Activated T-helper 17 cell treated with anti-CD3 and anti-CD28 coated beads, Interleukin-2, amount 50 U/mL, for 72 hours (primary cell): ENCODE data around the gene TTLL1. TPM values are rescaled to one million over a fixed set of nuclear protein-coding genes. Genes with fewer than 3 reads are reported as not detected.
A peak's percentile ranks its signal among the peaks of the same experiment; 100 is the strongest.

Experiments used
- ATAC-seq: fragments of 150-1000 bp; cut with Tn5 transposase; replicated peaks from 2 replicates; pipeline ENCODE4 v1.10.0; 2021; ENCODE audit warnings: mild to moderate bottlenecking, moderate library complexity
- H3K27ac Mint-ChIP-seq: one replicate; pipeline ENCODE4 v1.8.0; 2022; ENCODE audit warnings: mixed read lengths
- H3K27me3 Mint-ChIP-seq: one replicate; pipeline ENCODE4 v1.8.0; 2022; ENCODE audit warnings: mixed read lengths
- H3K36me3 Mint-ChIP-seq: one replicate; pipeline ENCODE4 v1.8.0; 2022; ENCODE audit warnings: low read depth, mild to moderate bottlenecking, mixed read lengths
- H3K4me1 Mint-ChIP-seq: one replicate; pipeline ENCODE4 v1.8.0; 2022; ENCODE audit warnings: mixed read lengths
- H3K4me3 Mint-ChIP-seq: one replicate; pipeline ENCODE4 v1.8.0; 2022; ENCODE audit warnings: mild to moderate bottlenecking, mixed read lengths
- H3K9me3 Mint-ChIP-seq: one replicate; pipeline ENCODE4 v1.8.0; 2022; ENCODE audit warnings: mixed read lengths
- total RNA-seq, 2 donors: library from RNA; stranded (reverse); gene quantifications; one replicate each; pipeline ENCODE4 v1.2.3, GENCODE V29; 2022

Gene TTLL1
- total RNA-seq, 2 donors from 2014 or later = 2.9 to 4.1 TPM

- H3K27me3 Mint-ChIP-seq = no peaks in the 10 kb centered on the region
- no peak for ATAC-seq
- peaks cover 4% of the 10 kb centered on the region for H3K4me1 Mint-ChIP-seq
Observed at GRCh38 chr22:43098356-43098755, 9.2 kb upstream of the TTLL1 start.

GRCh38 chr22:43096420-43096819 is 7.2 kb upstream of the TTLL1 start:
- Mint-ChIP-seq H3K9me3 (peaks cover 4% of the 10 kb centered on the region), H3K27me3 (no peaks in the 10 kb centered on the region), H3K4me1 (peaks cover 4% of the 10 kb centered on the region), H3K27ac (no peak overlapping the region), H3K4me3 (no peak overlapping the region), H3K36me3 (no peaks in the 10 kb centered on the region)
- no peak for ATAC-seq

More at GRCh38 chr22:43098356-43098755, 9.2 kb upstream of the TTLL1 start:
- no peak overlapping the region for H3K4me3 Mint-ChIP-seq
- no peak overlapping the region for H3K27ac Mint-ChIP-seq
- no peaks in the 10 kb centered on the region for H3K36me3 Mint-ChIP-seq
- peaks cover 4% of the 10 kb centered on the region for H3K9me3 Mint-ChIP-seq

GRCh38 chr22:43094551-43094950 is 5.4 kb upstream of the TTLL1 start:
- H3K9me3 Mint-ChIP-seq = peaks cover 4% of the 10 kb centered on the region
- no peaks in the 10 kb centered on the region for H3K4me1 Mint-ChIP-seq
- no peaks in the 10 kb centered on the region for H3K36me3 Mint-ChIP-seq
- no peak for ATAC-seq
- H3K4me3 Mint-ChIP-seq = no peak overlapping the region
- H3K27ac Mint-ChIP-seq = no peak overlapping the region
- no peaks in the 10 kb centered on the region for H3K27me3 Mint-ChIP-seq

GRCh38 chr22:43094085-43094484 is 4.9 kb upstream of the TTLL1 start:
- Mint-ChIP-seq H3K4me1 (no peaks in the 10 kb centered on the region), H3K27me3 (no peaks in the 10 kb centered on the region), H3K9me3 (peaks cover 4% of the 10 kb centered on the region), H3K4me3 (no peak overlapping the region), H3K27ac (no peak overlapping the region), H3K36me3 (no peaks in the 10 kb centered on the region)
- ATAC-seq = no peak

GRCh38 chr22:43092085-43092484 is 2.9 kb upstream of the TTLL1 start:
- ATAC-seq = no peak
- Mint-ChIP-seq H3K36me3 (no peaks in the 10 kb centered on the region), H3K27me3 (no peaks in the 10 kb centered on the region), H3K4me1 (peaks cover 6% of the 10 kb centered on the region), H3K9me3 (peaks cover 4% of the 10 kb centered on the region), H3K27ac (no peak overlapping the region), H3K4me3 (no peak overlapping the region)

GRCh38 chr22:43090130-43090789 is 1.1 kb upstream of the TTLL1 start:
- peak; percentile 18 for ATAC-seq
- Mint-ChIP-seq H3K27ac (no peak overlapping the region), H3K4me3 (peak overlapping the region; percentile 97), H3K27me3 (no peaks in the 10 kb centered on the region), H3K9me3 (no peaks in the 10 kb centered on the region), H3K36me3 (no peaks in the 10 kb centered on the region), H3K4me1 (peaks cover 14% of the 10 kb centered on the region)

GRCh38 chr22:43088627-43088983 is 586 bp downstream of the TTLL1 start:
- ATAC-seq = peak; percentile 9

GRCh38 chr22:43085658-43086606 is 3.3 kb downstream of the TTLL1 start:
- ATAC-seq = no peak
- H3K9me3 Mint-ChIP-seq = no peaks in the 10 kb centered on the region
- H3K4me3 Mint-ChIP-seq = peak overlapping the region; percentile 44
- no peaks in the 10 kb centered on the region for H3K36me3 Mint-ChIP-seq
- no peaks in the 10 kb centered on the region for H3K27me3 Mint-ChIP-seq
- peak overlapping the region; percentile 70 for H3K27ac Mint-ChIP-seq
- peaks cover 14% of the 10 kb centered on the region for H3K4me1 Mint-ChIP-seq

More at GRCh38 chr22:43088627-43088983, 586 bp downstream of the TTLL1 start:
- Mint-ChIP-seq H3K27me3 (no peaks in the 10 kb centered on the region), H3K4me1 (peaks cover 14% of the 10 kb centered on the region), H3K36me3 (no peaks in the 10 kb centered on the region), H3K4me3 (peak overlapping the region; percentile 97), H3K27ac (peak overlapping the region; percentile 87), H3K9me3 (no peaks in the 10 kb centered on the region)

GRCh38 chr22:43081968-43082367 is 7.2 kb downstream of the TTLL1 start:
- H3K27ac Mint-ChIP-seq = no peak overlapping the region
- ATAC-seq = no peak
- H3K4me1 Mint-ChIP-seq = peaks cover 7% of the 10 kb centered on the region
- H3K27me3 Mint-ChIP-seq = no peaks in the 10 kb centered on the region
- no peak overlapping the region for H3K4me3 Mint-ChIP-seq
- H3K9me3 Mint-ChIP-seq = no peaks in the 10 kb centered on the region
- no peaks in the 10 kb centered on the region for H3K36me3 Mint-ChIP-seq

GRCh38 chr22:43080616-43081015 is 8.6 kb downstream of the TTLL1 start:
- Mint-ChIP-seq H3K27ac (no peak overlapping the region), H3K4me3 (no peak overlapping the region), H3K36me3 (no peaks in the 10 kb centered on the region), H3K27me3 (no peaks in the 10 kb centered on the region), H3K4me1 (no peaks in the 10 kb centered on the region), H3K9me3 (no peaks in the 10 kb centered on the region)
- no peak for ATAC-seq

- no peak overlapping the region for H3K4me3 Mint-ChIP-seq
- H3K27me3 Mint-ChIP-seq = no peaks in the 10 kb centered on the region
- no peaks in the 10 kb centered on the region for H3K4me1 Mint-ChIP-seq
- ATAC-seq = no peak
- H3K36me3 Mint-ChIP-seq = no peaks in the 10 kb centered on the region
- H3K27ac Mint-ChIP-seq = no peak overlapping the region
- H3K9me3 Mint-ChIP-seq = no peaks in the 10 kb centered on the region
Observed at GRCh38 chr22:43079742-43080141, 9.4 kb downstream of the TTLL1 start.

GRCh38 chr22:43078522-43078921 is 10.7 kb downstream of the TTLL1 start:
- no peak for ATAC-seq
- peak overlapping the region; percentile 37 for H3K27ac Mint-ChIP-seq
- H3K9me3 Mint-ChIP-seq = no peaks in the 10 kb centered on the region
- H3K4me3 Mint-ChIP-seq = no peak overlapping the region
- no peaks in the 10 kb centered on the region for H3K27me3 Mint-ChIP-seq
- no peaks in the 10 kb centered on the region for H3K4me1 Mint-ChIP-seq
- H3K36me3 Mint-ChIP-seq = no peaks in the 10 kb centered on the region

- ATAC-seq = no peak
- Mint-ChIP-seq H3K36me3 (no peaks in the 10 kb centered on the region), H3K27ac (no peak overlapping the region), H3K4me3 (no peak overlapping the region), H3K27me3 (no peaks in the 10 kb centered on the region), H3K9me3 (no peaks in the 10 kb centered on the region), H3K4me1 (no peaks in the 10 kb centered on the region)
Observed at GRCh38 chr22:43077121-43077877, 11.9 kb downstream of the TTLL1 start.

GRCh38 chr22:43066844-43067385 is 22.3 kb downstream of the TTLL1 start:
- Mint-ChIP-seq H3K27me3 (no peaks in the 10 kb centered on the region), H3K4me3 (no peak overlapping the region)
- ATAC-seq = no peak

More at GRCh38 chr22:43066844-43067385, 22.3 kb downstream of the TTLL1 start:
- H3K36me3 Mint-ChIP-seq = peaks cover 29% of the 10 kb centered on the region
- no peaks in the 10 kb centered on the region for H3K9me3 Mint-ChIP-seq
- H3K4me1 Mint-ChIP-seq = peaks cover 5% of the 10 kb centered on the region
- H3K27ac Mint-ChIP-seq = no peak overlapping the region
